ENCODE measurements around the gene CD300H.

Gene CD300H

DNA sequence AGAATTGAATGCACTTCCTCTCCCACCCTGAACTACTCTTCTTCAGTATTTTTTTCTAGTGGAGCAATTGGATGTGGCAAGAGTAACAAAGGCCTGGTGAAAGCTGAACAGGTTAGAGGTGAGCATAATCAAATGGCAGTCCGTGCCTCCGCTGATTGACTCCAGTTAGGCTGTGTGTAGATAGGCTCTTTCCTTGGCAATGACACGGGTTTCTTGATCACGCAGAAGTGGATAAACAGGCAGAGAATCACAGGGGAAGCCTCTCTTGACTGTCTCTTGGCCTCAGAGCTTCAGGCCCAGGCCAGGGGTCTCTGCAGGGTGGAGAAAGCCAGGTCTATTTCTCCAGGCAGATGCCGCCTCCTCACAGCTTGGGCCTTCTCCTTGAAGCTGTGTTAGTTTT is 40.2 kb downstream of the CD300H start:
- H3K27ac ChIP-seq: no peak overlapping the region

DNA sequence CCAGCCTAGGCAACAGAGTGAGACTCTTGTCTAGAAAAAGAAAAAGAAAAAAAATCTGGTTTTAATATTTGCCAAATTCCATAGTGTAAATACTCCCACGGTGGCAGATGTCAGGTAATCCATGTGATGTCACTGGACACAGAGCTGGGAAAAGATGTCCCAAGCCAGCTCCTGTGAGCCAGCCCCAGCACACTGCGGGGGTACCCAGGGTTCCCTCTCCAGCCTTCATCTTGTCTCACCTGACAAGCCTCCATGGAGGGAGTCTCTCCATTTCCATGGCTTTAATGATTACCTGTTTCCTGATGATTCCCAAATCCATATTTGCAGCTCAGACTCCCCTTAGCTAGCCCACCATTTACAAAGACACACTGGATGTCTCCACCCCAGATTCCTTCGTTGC is 40.6 kb downstream of the CD300H start:
- H3K27ac ChIP-seq: no peak overlapping the region
- TF ChIP-seq ZFX (IDR thresholded peaks at IDR 0.05; ENCODE audit: borderline replicate concordance) (no peak), CTCF (IDR thresholded peaks at IDR 0.05) (no peak)

More for the DNA sequence above, 40.2 kb downstream of the CD300H start:
- TF ChIP-seq ZFX (IDR thresholded peaks at IDR 0.05; ENCODE audit: borderline replicate concordance) (no peak), CTCF (IDR thresholded peaks at IDR 0.05) (no peak)

- H3K27ac ChIP-seq: no peak overlapping the region
- TF ChIP-seq ZFX (IDR thresholded peaks at IDR 0.05; ENCODE audit: borderline replicate concordance) (no peak), CTCF (IDR thresholded peaks at IDR 0.05) (no peak)
Measured at GRCh38 chr17:74525781-74526288, 41.5 kb downstream of the CD300H start.

- TF ChIP-seq CTCF (IDR thresholded peaks at IDR 0.05) (no peak), ZFX (IDR thresholded peaks at IDR 0.05; ENCODE audit: borderline replicate concordance) (no peak)
- no peak overlapping the region for H3K27ac ChIP-seq
Measured at GRCh38 chr17:74525465-74525725, 41.9 kb downstream of the CD300H start.

GRCh38 chr17:74524653-74525464 is 42.5 kb downstream of the CD300H start:
- no peak for TF ChIP-seq ZFX (IDR thresholded peaks at IDR 0.05; ENCODE audit: borderline replicate concordance)
- no peak for TF ChIP-seq CTCF (IDR thresholded peaks at IDR 0.05)
- H3K27ac ChIP-seq: no peak overlapping the region

DNA sequence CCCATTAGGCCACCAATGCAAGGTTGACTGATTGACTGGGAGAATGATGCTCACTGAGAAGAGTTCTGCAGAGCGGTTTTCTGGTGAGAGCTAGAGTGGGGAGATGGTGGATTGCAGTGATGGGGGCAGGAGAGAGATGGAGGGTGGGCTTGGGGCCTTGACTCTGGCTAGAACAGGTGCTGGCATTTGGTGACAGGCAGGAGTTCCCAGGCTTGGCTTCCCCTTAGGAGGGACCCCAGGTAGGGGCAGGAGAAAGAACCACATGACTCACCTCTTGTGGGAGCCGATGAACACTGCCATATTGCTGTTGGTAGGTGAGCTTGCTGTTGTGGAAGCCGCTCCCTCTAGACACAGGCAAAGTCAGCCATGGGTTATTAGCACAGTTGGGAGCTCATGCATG is 44.0 kb downstream of the CD300H start:
- no peak overlapping the region for H3K27ac ChIP-seq
- no peak for TF ChIP-seq ZFX (IDR thresholded peaks at IDR 0.05; ENCODE audit: borderline replicate concordance)
- no peak for TF ChIP-seq CTCF (IDR thresholded peaks at IDR 0.05)

- no peak overlapping the region for H3K27ac ChIP-seq
- TF ChIP-seq ZFX (IDR thresholded peaks at IDR 0.05; ENCODE audit: borderline replicate concordance): no peak
- TF ChIP-seq CTCF (IDR thresholded peaks at IDR 0.05): no peak
Measured at GRCh38 chr17:74522381-74523105, 44.8 kb downstream of the CD300H start.
